CD1c-positive myeloid dendritic cell (primary cell): ENCODE measurements around the gene PPP1R12B.
"Not testable (repeated sequence)": the region's sequence is repeated elsewhere in the genome, so short reads cannot be mapped to it uniquely, and the experiment has no call there.

Experiments used
- DNase-seq: peaks from one replicate; pipeline ENCODE4 v3.0.0-alpha.2; 2016; ENCODE audit errors: extremely low spot score

PPP1R12B gene

GRCh38 chr1:202483362-202483761, 134.9 kb downstream of the PPP1R12B start:
- DNase-seq = peak; percentile 25

GRCh38 chr1:202484032-202484431, 135.5 kb downstream of the PPP1R12B start:
- peak; percentile 51 for DNase-seq

- not testable (repeated sequence) for DNase-seq
Observed at GRCh38 chr1:202484820-202485219, 136.3 kb downstream of the PPP1R12B start.

GRCh38 chr1:202488178-202488649, 139.7 kb downstream of the PPP1R12B start:
- peak; percentile 70 for DNase-seq

- DNase-seq = not testable (repeated sequence)
Observed at GRCh38 chr1:202489101-202489500, 140.6 kb downstream of the PPP1R12B start.

GRCh38 chr1:202493112-202493511, 144.6 kb downstream of the PPP1R12B start:
- DNase-seq = not testable (repeated sequence)

GRCh38 chr1:202498542-202498941, 150.0 kb downstream of the PPP1R12B start:
- no peak for DNase-seq

GRCh38 chr1:202499997-202500396, 151.5 kb downstream of the PPP1R12B start:
- DNase-seq = not testable (repeated sequence)

GRCh38 chr1:202501281-202501680, 152.8 kb downstream of the PPP1R12B start:
- peak; percentile 44 for DNase-seq

GRCh38 chr1:202505356-202505755, 156.9 kb downstream of the PPP1R12B start:
- no peak for DNase-seq

GRCh38 chr1:202505880-202506575, 157.5 kb downstream of the PPP1R12B start:
- not testable (repeated sequence) for DNase-seq

GRCh38 chr1:202508863-202509262, 160.4 kb downstream of the PPP1R12B start:
- not testable (repeated sequence) for DNase-seq

- peak; percentile 16 for DNase-seq
Observed at GRCh38 chr1:202513875-202514274, 165.4 kb downstream of the PPP1R12B start.

GRCh38 chr1:202516434-202516877, 168.0 kb downstream of the PPP1R12B start:
- DNase-seq = no peak

- peak; percentile 22 for DNase-seq
Observed at GRCh38 chr1:202517146-202517545, 168.6 kb downstream of the PPP1R12B start.

GRCh38 chr1:202518180-202518579, 169.7 kb downstream of the PPP1R12B start:
- DNase-seq = not testable (repeated sequence)

GRCh38 chr1:202518905-202519304, 170.4 kb downstream of the PPP1R12B start:
- DNase-seq = not testable (repeated sequence)

GRCh38 chr1:202520129-202520856, 171.8 kb downstream of the PPP1R12B start:
- not testable (repeated sequence) for DNase-seq

- DNase-seq = not testable (repeated sequence)
Observed at GRCh38 chr1:202520857-202521216, 172.3 kb downstream of the PPP1R12B start.

GRCh38 chr1:202521484-202521883, 173.0 kb downstream of the PPP1R12B start:
- not testable (repeated sequence) for DNase-seq

GRCh38 chr1:202521886-202522285, 173.4 kb downstream of the PPP1R12B start:
- DNase-seq = no peak

GRCh38 chr1:202526056-202526455, 177.6 kb downstream of the PPP1R12B start:
- DNase-seq = peak; percentile 42
